ENCODE measurements around the gene LAMA2. TPM values are rescaled to one million over a fixed set of nuclear protein-coding genes. Genes with fewer than 3 reads are reported as not detected.

The LAMA2 gene
- total and polyA plus RNA-seq, 5 donors from 2014 or later: 0.06 to 0.47 (median 0.09) TPM

GRCh38 chr6:129188306-129188705 is 305.4 kb downstream of the LAMA2 start:
- H3K9me3 ChIP-seq (ENCODE audit: control insufficient read depth in 2 of 2, low read length in 2 of 2): no peaks in the 10 kb centered on the region
- ATAC-seq (ENCODE audit: low read depth in 2 of 2): no peak
- no peak overlapping the region for H3K4me3 ChIP-seq (ENCODE audit: low read depth, low read length)
- no peak for DNase-seq
- Mint-ChIP-seq H3K9me3 (peaks cover 0 to 2% (median 0%) of the 10 kb centered on the region in 7 donors), H3K27me3 (no peaks in the 10 kb centered on the region), H3K4me3 (no peak overlapping the region), H3K27ac (no peak overlapping the region), H3K4me1 (no peaks in the 10 kb centered on the region), H3K36me3 (no peaks in the 10 kb centered on the region)
- H3K4me1 ChIP-seq (ENCODE audit: control insufficient read depth, insufficient read depth, low read length, poor library complexity, severe bottlenecking): no peaks in the 10 kb centered on the region
- H3K36me3 ChIP-seq (ENCODE audit: control insufficient read depth, insufficient read depth, low read length): no peaks in the 10 kb centered on the region
- no peaks in the 10 kb centered on the region for H3K27me3 ChIP-seq (ENCODE audit: control insufficient read depth, insufficient read depth, low read length)
- H3K27ac ChIP-seq (ENCODE audit: insufficient read depth, low read length, poor library complexity, severe bottlenecking): no peak overlapping the region

DNA sequence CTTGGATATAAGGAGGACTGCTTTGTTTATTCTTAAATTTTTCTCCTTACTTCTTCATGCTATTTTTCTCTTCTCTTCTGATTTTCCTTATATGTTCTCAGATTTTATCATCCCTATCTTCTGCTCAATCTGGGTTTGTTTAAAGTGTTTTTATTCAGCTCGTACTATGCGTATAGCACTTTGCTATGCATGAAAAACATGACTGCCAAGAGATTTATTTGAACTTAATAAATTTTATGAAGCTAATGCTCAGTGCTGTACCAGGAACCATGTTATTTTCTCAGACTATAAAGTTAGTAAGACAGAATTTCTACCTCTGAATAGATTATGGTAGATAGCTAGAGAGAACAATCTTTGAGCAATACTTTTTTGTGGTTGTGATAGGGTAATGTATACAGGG is 305.9 kb downstream of the LAMA2 start:
- Mint-ChIP-seq H3K4me1 (no peaks in the 10 kb centered on the region), H3K36me3 (no peaks in the 10 kb centered on the region), H3K4me3 (no peak overlapping the region), H3K27ac (no peak overlapping the region), H3K27me3 (no peaks in the 10 kb centered on the region), H3K9me3 (peaks cover 0 to 2% (median 0%) of the 10 kb centered on the region in 7 donors)
- DNase-seq (no peak), ATAC-seq (ENCODE audit: low read depth in 2 of 2) (no peak)
- H3K27me3 ChIP-seq (ENCODE audit: control insufficient read depth, insufficient read depth, low read length): no peaks in the 10 kb centered on the region
- H3K36me3 ChIP-seq (ENCODE audit: control insufficient read depth, insufficient read depth, low read length): no peaks in the 10 kb centered on the region
- no peaks in the 10 kb centered on the region for H3K9me3 ChIP-seq (ENCODE audit: control insufficient read depth in 2 of 2, low read length in 2 of 2)
- H3K4me3 ChIP-seq (ENCODE audit: low read depth, low read length): no peak overlapping the region
- no peak overlapping the region for H3K27ac ChIP-seq (ENCODE audit: insufficient read depth, low read length, poor library complexity, severe bottlenecking)
- H3K4me1 ChIP-seq (ENCODE audit: control insufficient read depth, insufficient read depth, low read length, poor library complexity, severe bottlenecking): no peaks in the 10 kb centered on the region

DNA sequence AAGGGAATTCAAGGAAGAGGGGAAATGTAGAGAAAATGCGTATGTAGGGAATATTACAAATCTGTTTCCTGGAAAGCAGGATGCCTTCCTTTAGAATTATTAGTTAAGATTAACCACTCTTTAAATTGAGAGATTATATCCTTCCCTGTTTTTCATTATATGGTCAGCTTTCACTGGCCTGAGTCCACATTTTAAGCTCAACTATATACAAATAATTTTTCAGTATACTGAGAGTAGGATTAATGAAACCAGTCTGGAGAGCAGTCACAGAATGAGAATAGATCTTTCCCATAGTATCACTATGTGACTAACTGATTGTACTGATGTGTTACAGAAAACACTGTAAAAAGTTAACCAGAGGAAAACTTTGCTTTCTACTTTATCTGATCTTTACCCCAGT is 306.3 kb downstream of the LAMA2 start:
- H3K4me3 ChIP-seq (ENCODE audit: low read depth, low read length): no peak overlapping the region
- peaks cover 0 to 2% (median 0%) of the 10 kb centered on the region in 7 donors for H3K9me3 Mint-ChIP-seq
- H3K36me3 ChIP-seq (ENCODE audit: control insufficient read depth, insufficient read depth, low read length): no peaks in the 10 kb centered on the region
- no peaks in the 10 kb centered on the region for H3K4me1 ChIP-seq (ENCODE audit: control insufficient read depth, insufficient read depth, low read length, poor library complexity, severe bottlenecking)
- no peak overlapping the region for H3K4me3 Mint-ChIP-seq
- no peak overlapping the region for H3K27ac ChIP-seq (ENCODE audit: insufficient read depth, low read length, poor library complexity, severe bottlenecking)
- no peak for ATAC-seq (ENCODE audit: low read depth in 2 of 2)
- no peaks in the 10 kb centered on the region for H3K9me3 ChIP-seq (ENCODE audit: control insufficient read depth in 2 of 2, low read length in 2 of 2)
- no peaks in the 10 kb centered on the region for H3K4me1 Mint-ChIP-seq
- no peak overlapping the region for H3K27ac Mint-ChIP-seq
- no peaks in the 10 kb centered on the region for H3K27me3 Mint-ChIP-seq
- DNase-seq: no peak
- H3K36me3 Mint-ChIP-seq: no peaks in the 10 kb centered on the region
- H3K27me3 ChIP-seq (ENCODE audit: control insufficient read depth, insufficient read depth, low read length): no peaks in the 10 kb centered on the region

- H3K4me1 ChIP-seq (ENCODE audit: control insufficient read depth, insufficient read depth, low read length, poor library complexity, severe bottlenecking): no peaks in the 10 kb centered on the region
- no peak overlapping the region for H3K27ac ChIP-seq (ENCODE audit: insufficient read depth, low read length, poor library complexity, severe bottlenecking)
- no peaks in the 10 kb centered on the region for H3K9me3 ChIP-seq (ENCODE audit: control insufficient read depth in 2 of 2, low read length in 2 of 2)
- no peaks in the 10 kb centered on the region for H3K27me3 ChIP-seq (ENCODE audit: control insufficient read depth, insufficient read depth, low read length)
- H3K4me3 Mint-ChIP-seq: no peak overlapping the region
- no peaks in the 10 kb centered on the region for H3K36me3 Mint-ChIP-seq
- H3K4me1 Mint-ChIP-seq: no peaks in the 10 kb centered on the region
- H3K27me3 Mint-ChIP-seq: no peaks in the 10 kb centered on the region
- peaks cover 0 to 2% (median 0%) of the 10 kb centered on the region in 7 donors for H3K9me3 Mint-ChIP-seq
- H3K36me3 ChIP-seq (ENCODE audit: control insufficient read depth, insufficient read depth, low read length): no peaks in the 10 kb centered on the region
- no peak overlapping the region for H3K27ac Mint-ChIP-seq
- ATAC-seq (ENCODE audit: low read depth in 2 of 2) (no peak), DNase-seq (no peak)
- H3K4me3 ChIP-seq (ENCODE audit: low read depth, low read length): no peak overlapping the region
These were observed 308.3 kb downstream of the LAMA2 start for GRCh38 chr6:129191235-129191634.

DNA sequence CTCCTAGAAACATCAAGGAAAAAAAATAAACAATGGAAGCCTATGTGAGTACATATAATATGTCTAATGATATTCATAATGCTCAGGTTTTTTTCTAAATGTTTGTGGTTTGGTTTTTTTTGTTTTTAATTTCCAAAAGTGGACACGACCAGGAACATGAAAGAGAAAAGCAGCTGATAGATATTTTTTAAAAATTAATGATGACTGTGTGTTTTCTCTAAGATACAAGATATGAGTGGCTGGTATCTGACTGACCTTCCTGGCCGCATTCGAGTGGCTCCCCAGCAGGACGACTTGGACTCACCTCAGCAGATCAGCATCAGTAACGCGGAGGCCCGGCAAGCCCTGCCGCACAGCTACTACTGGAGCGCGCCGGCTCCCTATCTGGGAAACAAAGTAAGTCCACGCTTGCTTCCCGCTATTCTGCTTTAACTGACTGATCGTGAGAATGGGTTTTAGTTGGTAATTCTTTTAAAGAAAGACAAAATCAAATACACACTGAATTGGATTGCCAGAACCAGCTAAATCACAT is 309.6 kb downstream of the LAMA2 start:
- H3K4me3 Mint-ChIP-seq: no peak overlapping the region
- no peaks in the 10 kb centered on the region for H3K4me1 Mint-ChIP-seq
- H3K36me3 Mint-ChIP-seq: no peaks in the 10 kb centered on the region
- no peak overlapping the region for H3K4me3 ChIP-seq (ENCODE audit: low read depth, low read length)
- H3K27me3 Mint-ChIP-seq: no peaks in the 10 kb centered on the region
- peaks cover 0 to 2% (median 0%) of the 10 kb centered on the region in 7 donors for H3K9me3 Mint-ChIP-seq
- H3K27ac ChIP-seq (ENCODE audit: insufficient read depth, low read length, poor library complexity, severe bottlenecking): no peak overlapping the region
- H3K9me3 ChIP-seq (ENCODE audit: control insufficient read depth in 2 of 2, low read length in 2 of 2): no peaks in the 10 kb centered on the region
- H3K27me3 ChIP-seq (ENCODE audit: control insufficient read depth, insufficient read depth, low read length): no peaks in the 10 kb centered on the region
- H3K4me1 ChIP-seq (ENCODE audit: control insufficient read depth, insufficient read depth, low read length, poor library complexity, severe bottlenecking): no peaks in the 10 kb centered on the region
- ATAC-seq (ENCODE audit: low read depth in 2 of 2) (no peak), DNase-seq (no peak)
- no peaks in the 10 kb centered on the region for H3K36me3 ChIP-seq (ENCODE audit: control insufficient read depth, insufficient read depth, low read length)
- no peak overlapping the region for H3K27ac Mint-ChIP-seq

DNA sequence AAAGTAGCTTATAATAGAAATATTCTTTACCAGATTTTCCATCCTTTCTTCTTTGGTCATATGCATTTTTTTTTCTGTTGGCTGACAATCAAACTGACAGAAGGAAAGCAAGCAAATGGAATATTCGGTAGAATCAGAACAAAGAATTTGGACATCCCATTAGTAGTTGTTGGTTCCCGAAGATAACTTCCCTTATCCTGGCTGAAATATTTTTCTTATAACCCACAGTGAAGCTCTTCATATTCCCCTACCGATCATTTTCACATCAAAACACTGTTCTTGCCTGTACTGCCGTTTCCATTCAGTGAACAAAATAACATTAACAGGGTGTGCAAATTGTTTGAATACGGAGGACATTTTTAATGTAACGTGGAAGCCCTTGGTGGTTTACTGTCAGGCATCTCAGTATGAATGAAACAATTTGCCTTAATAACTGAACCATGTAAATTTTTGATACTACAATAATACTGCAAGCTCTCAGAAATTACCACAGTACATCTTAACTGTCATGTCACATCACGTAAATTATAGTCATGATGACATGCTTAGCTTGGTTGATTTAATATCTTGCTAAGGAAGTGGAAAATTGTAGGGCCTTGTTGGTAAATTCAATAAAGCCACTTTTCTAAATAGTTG is 311.5 kb downstream of the LAMA2 start:
- ATAC-seq (ENCODE audit: low read depth in 2 of 2): no peak
- no peaks in the 10 kb centered on the region for H3K9me3 ChIP-seq (ENCODE audit: control insufficient read depth in 2 of 2, low read length in 2 of 2)
- no peak overlapping the region for H3K27ac Mint-ChIP-seq
- H3K4me3 Mint-ChIP-seq: no peak overlapping the region
- no peaks in the 10 kb centered on the region for H3K4me1 ChIP-seq (ENCODE audit: control insufficient read depth, insufficient read depth, low read length, poor library complexity, severe bottlenecking)
- no peak overlapping the region for H3K27ac ChIP-seq (ENCODE audit: insufficient read depth, low read length, poor library complexity, severe bottlenecking)
- no peaks in the 10 kb centered on the region for H3K36me3 Mint-ChIP-seq
- no peaks in the 10 kb centered on the region for H3K27me3 Mint-ChIP-seq
- H3K36me3 ChIP-seq (ENCODE audit: control insufficient read depth, insufficient read depth, low read length): no peaks in the 10 kb centered on the region
- DNase-seq: no peak
- no peaks in the 10 kb centered on the region for H3K9me3 Mint-ChIP-seq
- no peaks in the 10 kb centered on the region for H3K4me1 Mint-ChIP-seq
- H3K4me3 ChIP-seq (ENCODE audit: low read depth, low read length): no peak overlapping the region
- H3K27me3 ChIP-seq (ENCODE audit: control insufficient read depth, insufficient read depth, low read length): no peaks in the 10 kb centered on the region

DNA sequence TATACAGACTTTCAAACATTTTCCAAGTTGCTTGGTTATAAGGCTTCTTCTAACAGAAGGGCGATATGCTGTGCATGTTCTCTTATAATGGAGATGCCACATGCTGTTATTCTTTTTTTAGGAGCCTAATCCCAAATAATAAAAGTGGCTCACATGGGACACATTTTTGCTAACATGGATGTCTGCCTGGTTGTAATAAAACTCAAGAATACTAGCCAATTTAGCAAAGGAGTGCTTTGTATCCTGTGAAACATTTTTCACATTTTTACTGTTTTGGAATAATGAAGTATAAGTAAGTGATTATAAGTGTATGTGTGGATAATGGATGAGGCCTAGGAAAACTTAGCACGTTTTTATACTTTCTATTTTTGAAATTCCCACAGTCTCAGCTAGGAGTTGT is 312.2 kb downstream of the LAMA2 start:
- Histone ChIP-seq H3K27ac (ENCODE audit: insufficient read depth, low read length, poor library complexity, severe bottlenecking) (no peak overlapping the region), H3K9me3 (ENCODE audit: control insufficient read depth in 2 of 2, low read length in 2 of 2) (no peaks in the 10 kb centered on the region), H3K27me3 (ENCODE audit: control insufficient read depth, insufficient read depth, low read length) (no peaks in the 10 kb centered on the region), H3K4me3 (ENCODE audit: low read depth, low read length) (no peak overlapping the region), H3K36me3 (ENCODE audit: control insufficient read depth, insufficient read depth, low read length) (no peaks in the 10 kb centered on the region), H3K4me1 (ENCODE audit: control insufficient read depth, insufficient read depth, low read length, poor library complexity, severe bottlenecking) (no peaks in the 10 kb centered on the region)
- no peak for DNase-seq
- no peak for ATAC-seq (ENCODE audit: low read depth in 2 of 2)
- H3K4me3 Mint-ChIP-seq: no peak overlapping the region
- H3K9me3 Mint-ChIP-seq: no peaks in the 10 kb centered on the region
- H3K27me3 Mint-ChIP-seq: no peaks in the 10 kb centered on the region
- no peaks in the 10 kb centered on the region for H3K36me3 Mint-ChIP-seq
- no peak overlapping the region for H3K27ac Mint-ChIP-seq
- no peaks in the 10 kb centered on the region for H3K4me1 Mint-ChIP-seq

DNA sequence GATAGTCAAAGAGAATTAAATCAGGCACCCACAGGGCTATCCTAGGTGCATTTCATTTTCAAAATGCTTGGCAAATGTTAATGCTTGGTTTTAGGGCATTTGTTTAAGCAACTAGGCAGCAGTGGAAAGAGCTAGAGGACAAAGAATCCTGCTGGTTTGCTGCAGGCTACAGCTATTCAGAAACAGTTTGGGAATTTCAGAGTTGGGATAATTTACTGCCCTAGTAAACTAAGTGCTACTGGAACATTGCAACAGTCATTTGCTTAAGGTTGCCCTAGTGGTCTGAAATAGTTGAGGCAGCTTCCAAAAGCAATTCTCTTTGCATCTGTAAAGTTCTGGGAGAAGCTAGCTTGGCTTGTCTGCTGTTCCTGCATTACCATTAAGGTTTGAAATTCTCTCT is 312.7 kb downstream of the LAMA2 start:
- no peaks in the 10 kb centered on the region for H3K9me3 Mint-ChIP-seq
- DNase-seq: no peak
- no peaks in the 10 kb centered on the region for H3K36me3 Mint-ChIP-seq

More for the DNA sequence above, 312.7 kb downstream of the LAMA2 start:
- Mint-ChIP-seq H3K27ac (no peak overlapping the region), H3K4me1 (no peaks in the 10 kb centered on the region), H3K27me3 (no peaks in the 10 kb centered on the region), H3K4me3 (no peak overlapping the region)
- Histone ChIP-seq H3K4me3 (ENCODE audit: low read depth, low read length) (no peak overlapping the region), H3K27me3 (ENCODE audit: control insufficient read depth, insufficient read depth, low read length) (no peaks in the 10 kb centered on the region), H3K27ac (ENCODE audit: insufficient read depth, low read length, poor library complexity, severe bottlenecking) (no peak overlapping the region), H3K36me3 (ENCODE audit: control insufficient read depth, insufficient read depth, low read length) (no peaks in the 10 kb centered on the region), H3K9me3 (ENCODE audit: control insufficient read depth in 2 of 2, low read length in 2 of 2) (no peaks in the 10 kb centered on the region), H3K4me1 (ENCODE audit: control insufficient read depth, insufficient read depth, low read length, poor library complexity, severe bottlenecking) (no peaks in the 10 kb centered on the region)
- no peak for ATAC-seq (ENCODE audit: low read depth in 2 of 2)
